GM23338 (cell line): ENCODE data around the gene MLC1. TPM values are rescaled to one million over a fixed set of nuclear protein-coding genes. Genes with fewer than 3 reads are reported as not detected.

Source experiments
- ATAC-seq: fragments of 200-7000 bp; cut with Tn5 transposase; 3 replicates; pipeline ENCODE4 v1.9.1; 2020
- DNase-seq: peaks from one replicate; pipeline ENCODE4 v3.0.0-alpha.2; 2015; ENCODE audit warnings: low spot score
- H2AFZ ChIP-seq: fragments of 200-600 bp; sonication (generic); 2 replicates; pipeline ENCODE4 v1.8.0; 2016; ENCODE audit warnings: antibody characterized with exemption, mild to moderate bottlenecking, moderate library complexity
- H3F3A ChIP-seq: fragments of 200-600 bp; sonication (generic); replicated peaks from 2 replicates; pipeline ENCODE4 v1.8.0; 2017; ENCODE audit warnings: antibody characterized with exemption, mixed run types, low read depth
- H3K27ac ChIP-seq: fragments of 200-600 bp; sonication (generic); 2 replicates; pipeline ENCODE4 v1.6.1; 2016; ENCODE audit warnings: low read depth
- H3K27me3 ChIP-seq: fragments of 200-600 bp; sonication (generic); 2 replicates; pipeline ENCODE4 v1.8.0; 2016; ENCODE audit warnings: mild to moderate bottlenecking, mixed run types, moderate library complexity; ENCODE audit not compliant: insufficient read depth
- H3K36me3 ChIP-seq: fragments of 200-600 bp; sonication (generic); 2 replicates; pipeline ENCODE4 v1.8.0; 2016; ENCODE audit warnings: mild to moderate bottlenecking; ENCODE audit not compliant: insufficient read depth
- H3K4me1 ChIP-seq: fragments of 200-600 bp; sonication (generic); 2 replicates; pipeline ENCODE4 v1.8.0; 2016; ENCODE audit warnings: mild to moderate bottlenecking, moderate library complexity; ENCODE audit not compliant: insufficient read depth
- H3K4me2 ChIP-seq: fragments of 200-600 bp; sonication (generic); 2 replicates; pipeline ENCODE4 v1.7.1; 2017; ENCODE audit warnings: mixed run types
- H3K4me3 ChIP-seq: fragments of 200-600 bp; sonication (generic); 2 replicates; pipeline ENCODE4 v1.6.1; 2016; ENCODE audit warnings: mixed run types
- H3K79me2 ChIP-seq: fragments of 200-600 bp; sonication (generic); replicated peaks from 2 replicates; pipeline ENCODE4 v1.8.0; 2017; ENCODE audit warnings: mild to moderate bottlenecking; ENCODE audit not compliant: insufficient read depth
- H3K9me2 ChIP-seq: fragments of 200-600 bp; sonication (generic); 2 replicates; pipeline ENCODE4 v1.8.0; 2017; ENCODE audit not compliant: insufficient read depth
- H4K20me1 ChIP-seq: fragments of 200-600 bp; sonication (generic); replicated peaks from 2 replicates; pipeline ENCODE4 v1.8.0; 2017; ENCODE audit warnings: mild to moderate bottlenecking; ENCODE audit not compliant: insufficient read depth
- H3K27ac Mint-ChIP-seq: 2 replicates; pipeline ENCODE4 v1.8.0; 2020; ENCODE audit warnings: inconsistent platforms, mild to moderate bottlenecking, moderate library complexity, mixed read lengths
- H3K27me3 Mint-ChIP-seq: 3 replicates; pipeline ENCODE4 v1.8.0; 2022; ENCODE audit warnings: low read depth, mild to moderate bottlenecking, moderate library complexity, mixed read lengths, inconsistent platforms; ENCODE audit not compliant: insufficient read depth, poor library complexity
- H3K36me3 Mint-ChIP-seq: 3 replicates; pipeline ENCODE4 v1.8.0; 2021; ENCODE audit warnings: low read depth, mild to moderate bottlenecking, inconsistent platforms, moderate library complexity, mixed read lengths
- H3K4me1 Mint-ChIP-seq: 3 replicates; pipeline ENCODE4 v1.8.0; 2020; ENCODE audit warnings: mild to moderate bottlenecking, inconsistent platforms, mixed read lengths
- H3K4me3 Mint-ChIP-seq: 3 replicates; pipeline ENCODE4 v1.8.0; 2021; ENCODE audit warnings: moderate library complexity, mild to moderate bottlenecking, inconsistent platforms, mixed read lengths
- H3K9me3 Mint-ChIP-seq: 3 replicates; pipeline ENCODE4 v1.8.0; 2020; ENCODE audit warnings: moderate library complexity, mild to moderate bottlenecking, inconsistent platforms, mixed read lengths
- CREB1 ChIP-seq: fragments of 250-450 bp; sonication (Bioruptor Pico); IDR thresholded peaks from 2 replicates; pipeline ENCODE4 v1.5.0; 2020; ENCODE audit warnings: low read depth, mild to moderate bottlenecking, moderate library complexity
- EZH2 ChIP-seq: fragments of 200-600 bp; sonication (generic); IDR thresholded peaks from one replicate; pipeline ENCODE4 v1.8.0; 2017; ENCODE audit warnings: antibody characterized with exemption, mild to moderate bottlenecking, low read depth; ENCODE audit not compliant: unreplicated experiment
- NANOG ChIP-seq: IDR thresholded peaks from 2 replicates; pipeline ENCODE4 v1.6.1; 2016; ENCODE audit warnings: antibody characterized with exemption, borderline replicate concordance
- POLR2AphosphoS5 ChIP-seq: IDR thresholded peaks from 2 replicates; pipeline ENCODE4 v1.6.1; 2016; ENCODE audit warnings: antibody characterized with exemption, low read depth
- STAT1 ChIP-seq: IDR thresholded peaks from one replicate; pipeline ENCODE4 v1.6.1; 2016; ENCODE audit warnings: antibody characterized with exemption; ENCODE audit not compliant: unreplicated experiment
- ZNF114 ChIP-seq: fragments of 250-450 bp; sonication (Bioruptor Pico); IDR thresholded peaks from 2 replicates; pipeline ENCODE4 v1.5.0; 2020; ENCODE audit warnings: mild to moderate bottlenecking, moderate library complexity
- ZNF331 ChIP-seq: fragments of 250-450 bp; sonication (Bioruptor Pico); IDR thresholded peaks from 2 replicates; pipeline ENCODE4 v1.5.0; 2020; ENCODE audit warnings: low read depth, mild to moderate bottlenecking, moderate library complexity
- polyA plus RNA-seq: library from polyadenylated mRNA; unstranded; fragments of >200 nt; fragmentation: Nextera tagmentation; extraction: Ambion mirVana; gene quantifications from 2 replicates; pipeline ENCODE4 v1.2.1, GENCODE V29; 2016
- total RNA-seq: library from RNA; depleted of rRNA; stranded (reverse); fragments of >200 nt; shearing (Covaris generic); gene quantifications from 2 replicates; pipeline ENCODE4 v1.2.3, GENCODE V29; 2014
- TF ChIP-seq, protein P1 (sequence below): IDR thresholded peaks from 2 replicates; pipeline ENCODE4 v1.6.1; 2016; ENCODE audit warnings: antibody characterized with exemption
- TF ChIP-seq, protein P2 (sequence below), 2 experiments: fragments of 200-600 bp in 1 of 2; sonication (generic) in 1 of 2; conservative IDR thresholded peaks; 2 replicates each; pipeline versions ENCODE4 v1.5.1 to v1.6.1; 2016 to 2017; ENCODE audit warnings: antibody characterized with exemption in 2 of 2, low read depth in 2 of 2, mild to moderate bottlenecking in 2 of 2, moderate library complexity in 1 of 2
- TF ChIP-seq, protein P3 (sequence below): fragments of 250-450 bp; sonication (Bioruptor Pico); IDR thresholded peaks from 2 replicates; pipeline ENCODE4 v1.5.0; 2020; ENCODE audit warnings: mild to moderate bottlenecking, moderate library complexity

MLC1 gene
- total and polyA plus RNA-seq, 2 experiments from 2014 or later: not detected

DNA sequence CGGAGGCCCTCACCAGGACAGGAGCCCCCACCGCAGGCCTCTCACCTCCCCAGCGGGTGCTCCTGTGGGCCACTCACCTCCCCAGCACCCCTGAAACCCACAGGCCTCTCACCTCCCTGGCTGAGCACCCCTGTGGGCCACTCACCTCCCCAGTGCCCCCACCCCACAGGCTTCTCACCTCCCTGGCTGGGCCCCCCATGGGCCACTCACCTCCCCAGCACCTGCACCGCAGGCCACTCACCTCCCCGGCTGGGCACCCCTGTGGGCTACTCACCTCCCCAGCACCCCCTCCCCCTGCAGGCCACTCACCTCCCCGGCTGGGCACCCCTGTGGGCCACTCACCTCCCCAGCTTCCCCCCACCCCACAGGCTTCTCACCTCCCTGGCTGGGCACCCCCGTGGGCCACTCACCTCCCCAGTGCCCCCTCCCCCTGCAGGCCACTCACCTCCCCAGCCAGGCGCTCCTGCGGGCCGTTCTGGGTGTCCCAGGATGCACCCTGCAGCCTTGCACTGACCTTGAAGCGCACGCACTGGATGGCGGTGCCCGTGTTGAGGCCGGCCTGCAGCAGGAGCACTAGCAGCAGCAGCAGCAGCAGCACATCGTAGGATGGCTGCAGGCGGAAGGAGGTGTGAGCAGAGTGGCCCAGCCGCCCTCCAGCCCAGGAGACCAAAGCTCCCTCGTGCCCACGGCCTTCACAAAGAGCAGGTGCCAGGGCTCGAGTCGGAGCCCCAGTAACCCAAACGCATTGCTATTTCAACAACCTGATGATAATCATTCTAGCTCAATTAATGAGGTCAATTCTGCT lies 21.4 kb downstream of the MLC1 start (continued):
- no peak for TF ChIP-seq ZNF114 (CRISPR knock-in tag)
- TF ChIP-seq STAT1: no peak
- TF ChIP-seq ZNF331: no peak
- TF ChIP-seq, protein P1, sequence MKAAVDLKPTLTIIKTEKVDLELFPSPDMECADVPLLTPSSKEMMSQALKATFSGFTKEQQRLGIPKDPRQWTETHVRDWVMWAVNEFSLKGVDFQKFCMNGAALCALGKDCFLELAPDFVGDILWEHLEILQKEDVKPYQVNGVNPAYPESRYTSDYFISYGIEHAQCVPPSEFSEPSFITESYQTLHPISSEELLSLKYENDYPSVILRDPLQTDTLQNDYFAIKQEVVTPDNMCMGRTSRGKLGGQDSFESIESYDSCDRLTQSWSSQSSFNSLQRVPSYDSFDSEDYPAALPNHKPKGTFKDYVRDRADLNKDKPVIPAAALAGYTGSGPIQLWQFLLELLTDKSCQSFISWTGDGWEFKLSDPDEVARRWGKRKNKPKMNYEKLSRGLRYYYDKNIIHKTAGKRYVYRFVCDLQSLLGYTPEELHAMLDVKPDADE: no peak
- TF ChIP-seq CREB1: no peak

DNA sequence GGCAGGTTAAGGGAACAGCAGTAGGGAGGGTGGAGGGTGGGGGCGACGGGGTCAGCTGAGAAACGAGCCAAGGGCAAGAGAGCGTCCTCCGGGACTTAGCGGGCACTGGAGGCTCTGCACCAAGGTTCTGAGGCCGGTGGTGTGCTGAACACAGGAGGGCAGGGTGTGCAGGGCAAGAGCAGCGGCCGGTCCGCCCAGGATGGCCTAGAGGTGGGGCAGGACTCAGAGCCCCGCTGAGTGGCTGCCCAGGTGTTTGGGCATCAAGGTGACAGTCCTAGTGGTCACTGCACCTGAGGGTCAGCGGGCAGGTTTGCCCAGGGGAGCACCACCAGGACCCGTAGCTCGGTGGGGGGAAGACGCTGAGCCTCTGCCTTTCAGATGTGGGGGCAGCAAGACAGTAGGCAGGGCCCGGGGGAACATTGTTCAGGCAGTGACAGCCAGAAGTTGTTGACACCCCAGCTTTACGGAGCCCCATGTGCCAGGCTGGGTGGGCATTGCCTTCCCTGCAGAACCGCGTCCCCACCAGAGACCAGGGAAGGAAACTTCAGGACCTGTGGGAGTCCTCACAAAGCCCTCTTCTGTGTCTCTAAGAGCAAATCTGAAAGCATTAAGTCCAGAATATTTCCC lies 22.6 kb downstream of the MLC1 start:
- Histone ChIP-seq H3K36me3 (no peaks in the 10 kb centered on the region), H3K79me2 (no peaks in the 10 kb centered on the region), H2AFZ (no peak overlapping the region), H4K20me1 (no peaks in the 10 kb centered on the region), H3K4me3 (no peak overlapping the region), H3K4me1 (peaks cover 5% of the 10 kb centered on the region), H3K4me2 (no peak overlapping the region), H3K9me2 (no peaks in the 10 kb centered on the region), H3K27me3 (peaks cover 16% of the 10 kb centered on the region), H3F3A (0 out of 2 replicates have a peak, but pooled peaks cover 3% of the 10 kb centered on the region), H3K27ac (no peak overlapping the region)
- Mint-ChIP-seq H3K27me3 (peaks cover 19% of the 10 kb centered on the region), H3K36me3 (no peaks in the 10 kb centered on the region), H3K4me3 (no peak overlapping the region), H3K4me1 (peaks cover 11% of the 10 kb centered on the region), H3K27ac (no peak overlapping the region), H3K9me3 (peaks cover 1% of the 10 kb centered on the region; the same call in 1 of the 3 replicates)
- TF ChIP-seq ZNF331 (no peak), ZNF114 (CRISPR knock-in tag) (no peak), POLR2AphosphoS5 (no peak), CREB1 (no peak), NANOG (no peak), EZH2 (no peak)
- TF ChIP-seq, protein P1: no peak
- TF ChIP-seq, protein P2, sequence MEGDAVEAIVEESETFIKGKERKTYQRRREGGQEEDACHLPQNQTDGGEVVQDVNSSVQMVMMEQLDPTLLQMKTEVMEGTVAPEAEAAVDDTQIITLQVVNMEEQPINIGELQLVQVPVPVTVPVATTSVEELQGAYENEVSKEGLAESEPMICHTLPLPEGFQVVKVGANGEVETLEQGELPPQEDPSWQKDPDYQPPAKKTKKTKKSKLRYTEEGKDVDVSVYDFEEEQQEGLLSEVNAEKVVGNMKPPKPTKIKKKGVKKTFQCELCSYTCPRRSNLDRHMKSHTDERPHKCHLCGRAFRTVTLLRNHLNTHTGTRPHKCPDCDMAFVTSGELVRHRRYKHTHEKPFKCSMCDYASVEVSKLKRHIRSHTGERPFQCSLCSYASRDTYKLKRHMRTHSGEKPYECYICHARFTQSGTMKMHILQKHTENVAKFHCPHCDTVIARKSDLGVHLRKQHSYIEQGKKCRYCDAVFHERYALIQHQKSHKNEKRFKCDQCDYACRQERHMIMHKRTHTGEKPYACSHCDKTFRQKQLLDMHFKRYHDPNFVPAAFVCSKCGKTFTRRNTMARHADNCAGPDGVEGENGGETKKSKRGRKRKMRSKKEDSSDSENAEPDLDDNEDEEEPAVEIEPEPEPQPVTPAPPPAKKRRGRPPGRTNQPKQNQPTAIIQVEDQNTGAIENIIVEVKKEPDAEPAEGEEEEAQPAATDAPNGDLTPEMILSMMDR (conservative IDR thresholded peaks at IDR 0.05; ENCODE audit: low read depth in 2 of 2): no peak
- TF ChIP-seq, protein P3, sequence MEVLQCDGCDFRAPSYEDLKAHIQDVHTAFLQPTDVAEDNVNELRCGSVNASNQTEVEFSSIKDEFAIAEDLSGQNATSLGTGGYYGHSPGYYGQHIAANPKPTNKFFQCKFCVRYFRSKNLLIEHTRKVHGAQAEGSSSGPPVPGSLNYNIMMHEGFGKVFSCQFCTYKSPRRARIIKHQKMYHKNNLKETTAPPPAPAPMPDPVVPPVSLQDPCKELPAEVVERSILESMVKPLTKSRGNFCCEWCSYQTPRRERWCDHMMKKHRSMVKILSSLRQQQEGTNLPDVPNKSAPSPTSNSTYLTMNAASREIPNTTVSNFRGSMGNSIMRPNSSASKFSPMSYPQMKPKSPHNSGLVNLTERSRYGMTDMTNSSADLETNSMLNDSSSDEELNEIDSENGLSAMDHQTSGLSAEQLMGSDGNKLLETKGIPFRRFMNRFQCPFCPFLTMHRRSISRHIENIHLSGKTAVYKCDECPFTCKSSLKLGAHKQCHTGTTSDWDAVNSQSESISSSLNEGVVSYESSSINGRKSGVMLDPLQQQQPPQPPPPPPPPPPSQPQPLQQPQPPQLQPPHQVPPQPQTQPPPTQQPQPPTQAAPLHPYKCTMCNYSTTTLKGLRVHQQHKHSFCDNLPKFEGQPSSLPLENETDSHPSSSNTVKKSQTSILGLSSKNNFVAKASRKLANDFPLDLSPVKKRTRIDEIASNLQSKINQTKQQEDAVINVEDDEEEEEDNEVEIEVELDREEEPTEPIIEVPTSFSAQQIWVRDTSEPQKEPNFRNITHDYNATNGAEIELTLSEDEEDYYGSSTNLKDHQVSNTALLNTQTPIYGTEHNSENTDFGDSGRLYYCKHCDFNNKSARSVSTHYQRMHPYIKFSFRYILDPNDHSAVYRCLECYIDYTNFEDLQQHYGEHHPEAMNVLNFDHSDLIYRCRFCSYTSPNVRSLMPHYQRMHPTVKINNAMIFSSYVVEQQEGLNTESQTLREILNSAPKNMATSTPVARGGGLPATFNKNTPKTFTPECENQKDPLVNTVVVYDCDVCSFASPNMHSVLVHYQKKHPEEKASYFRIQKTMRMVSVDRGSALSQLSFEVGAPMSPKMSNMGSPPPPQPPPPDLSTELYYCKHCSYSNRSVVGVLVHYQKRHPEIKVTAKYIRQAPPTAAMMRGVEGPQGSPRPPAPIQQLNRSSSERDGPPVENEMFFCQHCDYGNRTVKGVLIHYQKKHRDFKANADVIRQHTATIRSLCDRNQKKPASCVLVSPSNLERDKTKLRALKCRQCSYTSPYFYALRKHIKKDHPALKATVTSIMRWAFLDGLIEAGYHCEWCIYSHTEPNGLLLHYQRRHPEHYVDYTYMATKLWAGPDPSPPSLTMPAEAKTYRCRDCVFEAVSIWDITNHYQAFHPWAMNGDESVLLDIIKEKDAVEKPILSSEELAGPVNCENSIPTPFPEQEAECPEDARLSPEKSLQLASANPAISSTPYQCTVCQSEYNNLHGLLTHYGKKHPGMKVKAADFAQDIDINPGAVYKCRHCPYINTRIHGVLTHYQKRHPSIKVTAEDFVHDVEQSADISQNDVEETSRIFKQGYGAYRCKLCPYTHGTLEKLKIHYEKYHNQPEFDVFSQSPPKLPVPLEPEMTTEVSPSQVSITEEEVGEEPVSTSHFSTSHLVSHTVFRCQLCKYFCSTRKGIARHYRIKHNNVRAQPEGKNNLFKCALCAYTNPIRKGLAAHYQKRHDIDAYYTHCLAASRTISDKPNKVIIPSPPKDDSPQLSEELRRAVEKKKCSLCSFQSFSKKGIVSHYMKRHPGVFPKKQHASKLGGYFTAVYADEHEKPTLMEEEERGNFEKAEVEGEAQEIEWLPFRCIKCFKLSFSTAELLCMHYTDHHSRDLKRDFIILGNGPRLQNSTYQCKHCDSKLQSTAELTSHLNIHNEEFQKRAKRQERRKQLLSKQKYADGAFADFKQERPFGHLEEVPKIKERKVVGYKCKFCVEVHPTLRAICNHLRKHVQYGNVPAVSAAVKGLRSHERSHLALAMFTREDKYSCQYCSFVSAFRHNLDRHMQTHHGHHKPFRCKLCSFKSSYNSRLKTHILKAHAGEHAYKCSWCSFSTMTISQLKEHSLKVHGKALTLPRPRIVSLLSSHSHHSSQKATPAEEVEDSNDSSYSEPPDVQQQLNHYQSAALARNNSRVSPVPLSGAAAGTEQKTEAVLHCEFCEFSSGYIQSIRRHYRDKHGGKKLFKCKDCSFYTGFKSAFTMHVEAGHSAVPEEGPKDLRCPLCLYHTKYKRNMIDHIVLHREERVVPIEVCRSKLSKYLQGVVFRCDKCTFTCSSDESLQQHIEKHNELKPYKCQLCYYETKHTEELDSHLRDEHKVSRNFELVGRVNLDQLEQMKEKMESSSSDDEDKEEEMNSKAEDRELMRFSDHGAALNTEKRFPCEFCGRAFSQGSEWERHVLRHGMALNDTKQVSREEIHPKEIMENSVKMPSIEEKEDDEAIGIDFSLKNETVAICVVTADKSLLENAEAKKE (CRISPR knock-in tag): no peak
- ATAC-seq (no peak), DNase-seq (no peak)
